GM23338 (cell line): ENCODE measurements around the gene SLC37A1. TPM values are rescaled to one million over a fixed set of nuclear protein-coding genes. Genes with fewer than 3 reads are reported as not detected.

Experiments
- ATAC-seq: fragments of 200-7000 bp; cut with Tn5 transposase; 3 replicates; pipeline ENCODE4 v1.9.1; 2020
- DNase-seq: peaks from one replicate; pipeline ENCODE4 v3.0.0-alpha.2; 2015; ENCODE audit warnings: low spot score
- H2AFZ ChIP-seq: fragments of 200-600 bp; sonication (generic); 2 replicates; pipeline ENCODE4 v1.8.0; 2016; ENCODE audit warnings: antibody characterized with exemption, mild to moderate bottlenecking, moderate library complexity
- H3F3A ChIP-seq: fragments of 200-600 bp; sonication (generic); replicated peaks from 2 replicates; pipeline ENCODE4 v1.8.0; 2017; ENCODE audit warnings: antibody characterized with exemption, mixed run types, low read depth
- H3K27ac ChIP-seq: fragments of 200-600 bp; sonication (generic); 2 replicates; pipeline ENCODE4 v1.6.1; 2016; ENCODE audit warnings: low read depth
- H3K27me3 ChIP-seq: fragments of 200-600 bp; sonication (generic); 2 replicates; pipeline ENCODE4 v1.8.0; 2016; ENCODE audit warnings: mild to moderate bottlenecking, mixed run types, moderate library complexity; ENCODE audit not compliant: insufficient read depth
- H3K36me3 ChIP-seq: fragments of 200-600 bp; sonication (generic); 2 replicates; pipeline ENCODE4 v1.8.0; 2016; ENCODE audit warnings: mild to moderate bottlenecking; ENCODE audit not compliant: insufficient read depth
- H3K4me1 ChIP-seq: fragments of 200-600 bp; sonication (generic); 2 replicates; pipeline ENCODE4 v1.8.0; 2016; ENCODE audit warnings: mild to moderate bottlenecking, moderate library complexity; ENCODE audit not compliant: insufficient read depth
- H3K4me2 ChIP-seq: fragments of 200-600 bp; sonication (generic); 2 replicates; pipeline ENCODE4 v1.7.1; 2017; ENCODE audit warnings: mixed run types
- H3K4me3 ChIP-seq: fragments of 200-600 bp; sonication (generic); 2 replicates; pipeline ENCODE4 v1.6.1; 2016; ENCODE audit warnings: mixed run types
- H3K79me2 ChIP-seq: fragments of 200-600 bp; sonication (generic); replicated peaks from 2 replicates; pipeline ENCODE4 v1.8.0; 2017; ENCODE audit warnings: mild to moderate bottlenecking; ENCODE audit not compliant: insufficient read depth
- H3K9me2 ChIP-seq: fragments of 200-600 bp; sonication (generic); 2 replicates; pipeline ENCODE4 v1.8.0; 2017; ENCODE audit not compliant: insufficient read depth
- H4K20me1 ChIP-seq: fragments of 200-600 bp; sonication (generic); replicated peaks from 2 replicates; pipeline ENCODE4 v1.8.0; 2017; ENCODE audit warnings: mild to moderate bottlenecking; ENCODE audit not compliant: insufficient read depth
- H3K27ac Mint-ChIP-seq: 2 replicates; pipeline ENCODE4 v1.8.0; 2020; ENCODE audit warnings: inconsistent platforms, mild to moderate bottlenecking, moderate library complexity, mixed read lengths
- H3K27me3 Mint-ChIP-seq: 3 replicates; pipeline ENCODE4 v1.8.0; 2022; ENCODE audit warnings: low read depth, mild to moderate bottlenecking, moderate library complexity, mixed read lengths, inconsistent platforms; ENCODE audit not compliant: insufficient read depth, poor library complexity
- H3K36me3 Mint-ChIP-seq: 3 replicates; pipeline ENCODE4 v1.8.0; 2021; ENCODE audit warnings: low read depth, mild to moderate bottlenecking, inconsistent platforms, moderate library complexity, mixed read lengths
- H3K4me1 Mint-ChIP-seq: 3 replicates; pipeline ENCODE4 v1.8.0; 2020; ENCODE audit warnings: mild to moderate bottlenecking, inconsistent platforms, mixed read lengths
- H3K4me3 Mint-ChIP-seq: 3 replicates; pipeline ENCODE4 v1.8.0; 2021; ENCODE audit warnings: moderate library complexity, mild to moderate bottlenecking, inconsistent platforms, mixed read lengths
- H3K9me3 Mint-ChIP-seq: 3 replicates; pipeline ENCODE4 v1.8.0; 2020; ENCODE audit warnings: moderate library complexity, mild to moderate bottlenecking, inconsistent platforms, mixed read lengths
- CREB1 ChIP-seq: fragments of 250-450 bp; sonication (Bioruptor Pico); IDR thresholded peaks from 2 replicates; pipeline ENCODE4 v1.5.0; 2020; ENCODE audit warnings: low read depth, mild to moderate bottlenecking, moderate library complexity
- EZH2 ChIP-seq: fragments of 200-600 bp; sonication (generic); IDR thresholded peaks from one replicate; pipeline ENCODE4 v1.8.0; 2017; ENCODE audit warnings: antibody characterized with exemption, mild to moderate bottlenecking, low read depth; ENCODE audit not compliant: unreplicated experiment
- EZH2phosphoT487 ChIP-seq: fragments of 200-600 bp; sonication (generic); IDR thresholded peaks from one replicate; pipeline ENCODE4 v1.8.1; 2018; ENCODE audit warnings: antibody characterized with exemption; ENCODE audit not compliant: unreplicated experiment
- JUNB ChIP-seq: IDR thresholded peaks from one replicate; pipeline ENCODE4 v1.6.1; 2016; ENCODE audit warnings: antibody characterized with exemption; ENCODE audit not compliant: unreplicated experiment
- NANOG ChIP-seq: IDR thresholded peaks from 2 replicates; pipeline ENCODE4 v1.6.1; 2016; ENCODE audit warnings: antibody characterized with exemption, borderline replicate concordance
- POLR2AphosphoS5 ChIP-seq: IDR thresholded peaks from 2 replicates; pipeline ENCODE4 v1.6.1; 2016; ENCODE audit warnings: antibody characterized with exemption, low read depth
- STAT1 ChIP-seq: IDR thresholded peaks from one replicate; pipeline ENCODE4 v1.6.1; 2016; ENCODE audit warnings: antibody characterized with exemption; ENCODE audit not compliant: unreplicated experiment
- ZNF114 ChIP-seq: fragments of 250-450 bp; sonication (Bioruptor Pico); IDR thresholded peaks from 2 replicates; pipeline ENCODE4 v1.5.0; 2020; ENCODE audit warnings: mild to moderate bottlenecking, moderate library complexity
- ZNF331 ChIP-seq: fragments of 250-450 bp; sonication (Bioruptor Pico); IDR thresholded peaks from 2 replicates; pipeline ENCODE4 v1.5.0; 2020; ENCODE audit warnings: low read depth, mild to moderate bottlenecking, moderate library complexity
- polyA plus RNA-seq: library from polyadenylated mRNA; unstranded; fragments of >200 nt; fragmentation: Nextera tagmentation; extraction: Ambion mirVana; gene quantifications from 2 replicates; pipeline ENCODE4 v1.2.1, GENCODE V29; 2016
- total RNA-seq: library from RNA; depleted of rRNA; stranded (reverse); fragments of >200 nt; shearing (Covaris generic); gene quantifications from 2 replicates; pipeline ENCODE4 v1.2.3, GENCODE V29; 2014
- TF ChIP-seq, protein P1 (sequence below): IDR thresholded peaks from 2 replicates; pipeline ENCODE4 v1.6.1; 2016; ENCODE audit warnings: antibody characterized with exemption
- TF ChIP-seq, protein P2 (sequence below), 2 experiments: fragments of 200-600 bp in 1 of 2; sonication (generic) in 1 of 2; conservative IDR thresholded peaks; 2 replicates each; pipeline versions ENCODE4 v1.5.1 to v1.6.1; 2016 to 2017; ENCODE audit warnings: antibody characterized with exemption in 2 of 2, low read depth in 2 of 2, mild to moderate bottlenecking in 2 of 2, moderate library complexity in 1 of 2
- TF ChIP-seq, protein P3 (sequence below): IDR thresholded peaks from one replicate; pipeline ENCODE4 v1.6.1; 2018; ENCODE audit warnings: antibody characterized with exemption; ENCODE audit not compliant: unreplicated experiment
- TF ChIP-seq, protein P4 (sequence below): fragments of 250-450 bp; sonication (Bioruptor Pico); IDR thresholded peaks from 2 replicates; pipeline ENCODE4 v1.5.0; 2020; ENCODE audit warnings: mild to moderate bottlenecking, moderate library complexity

Gene SLC37A1
- total and polyA plus RNA-seq, 2 experiments from 2014 or later = 14.0 to 30.3 TPM

DNA sequence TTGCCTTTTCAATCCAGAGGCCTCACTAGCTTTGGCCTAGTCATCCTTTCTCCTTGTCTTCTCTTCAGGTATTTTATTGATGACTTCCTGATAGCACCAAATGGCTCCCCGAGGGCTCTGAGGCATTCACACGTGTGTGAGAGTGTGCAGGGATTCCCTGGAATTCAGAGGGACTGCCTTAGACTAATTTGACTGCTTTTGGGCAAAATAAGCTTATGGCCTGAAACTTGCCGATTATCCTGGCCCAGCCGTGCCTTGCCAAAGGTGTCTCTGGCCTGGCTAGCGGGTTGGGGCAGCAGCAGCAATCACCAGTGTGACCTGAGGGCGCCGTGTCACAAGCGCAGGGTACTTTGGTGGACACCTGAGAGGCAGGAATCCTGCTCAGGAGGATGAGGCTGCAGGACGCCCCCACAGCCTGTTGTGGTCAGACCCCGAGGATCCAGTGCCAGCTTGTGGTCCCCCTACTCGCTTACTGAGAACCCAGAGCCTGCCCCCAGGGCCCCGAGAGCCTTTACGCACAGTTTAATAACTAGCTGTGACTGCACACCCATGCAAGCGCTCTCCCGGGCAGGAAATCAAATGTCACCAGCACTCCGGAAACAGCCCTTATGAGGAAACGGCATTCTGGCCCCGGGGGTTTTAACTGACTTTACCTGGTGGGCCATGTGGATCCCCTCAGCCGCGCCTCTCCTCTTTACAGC lies 76.9 kb downstream of the SLC37A1 start:
- H2AFZ ChIP-seq = 0 out of 2 replicates have a peak overlapping the region, but pooled peaks have one; percentile 10
- ATAC-seq (no peak), DNase-seq (no peak)
- Mint-ChIP-seq H3K9me3 (no peaks in the 10 kb centered on the region), H3K4me1 (peaks cover 9% of the 10 kb centered on the region), H3K27ac (no peak overlapping the region), H3K4me3 (no peak overlapping the region), H3K27me3 (peaks cover 16% of the 10 kb centered on the region), H3K36me3 (no peaks in the 10 kb centered on the region)
- no peak overlapping the region for H3K4me2 ChIP-seq
- no peaks in the 10 kb centered on the region for H3K27me3 ChIP-seq
- TF ChIP-seq NANOG (no peak), POLR2AphosphoS5 (no peak), ZNF114 (CRISPR knock-in tag) (no peak), EZH2phosphoT487 (no peak), ZNF331 (CRISPR knock-in tag) (no peak), CREB1 (CRISPR knock-in tag) (no peak), EZH2 (no peak), JUNB (no peak), STAT1 (no peak)
- TF ChIP-seq, protein P1, sequence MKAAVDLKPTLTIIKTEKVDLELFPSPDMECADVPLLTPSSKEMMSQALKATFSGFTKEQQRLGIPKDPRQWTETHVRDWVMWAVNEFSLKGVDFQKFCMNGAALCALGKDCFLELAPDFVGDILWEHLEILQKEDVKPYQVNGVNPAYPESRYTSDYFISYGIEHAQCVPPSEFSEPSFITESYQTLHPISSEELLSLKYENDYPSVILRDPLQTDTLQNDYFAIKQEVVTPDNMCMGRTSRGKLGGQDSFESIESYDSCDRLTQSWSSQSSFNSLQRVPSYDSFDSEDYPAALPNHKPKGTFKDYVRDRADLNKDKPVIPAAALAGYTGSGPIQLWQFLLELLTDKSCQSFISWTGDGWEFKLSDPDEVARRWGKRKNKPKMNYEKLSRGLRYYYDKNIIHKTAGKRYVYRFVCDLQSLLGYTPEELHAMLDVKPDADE = no peak
- TF ChIP-seq, protein P2, sequence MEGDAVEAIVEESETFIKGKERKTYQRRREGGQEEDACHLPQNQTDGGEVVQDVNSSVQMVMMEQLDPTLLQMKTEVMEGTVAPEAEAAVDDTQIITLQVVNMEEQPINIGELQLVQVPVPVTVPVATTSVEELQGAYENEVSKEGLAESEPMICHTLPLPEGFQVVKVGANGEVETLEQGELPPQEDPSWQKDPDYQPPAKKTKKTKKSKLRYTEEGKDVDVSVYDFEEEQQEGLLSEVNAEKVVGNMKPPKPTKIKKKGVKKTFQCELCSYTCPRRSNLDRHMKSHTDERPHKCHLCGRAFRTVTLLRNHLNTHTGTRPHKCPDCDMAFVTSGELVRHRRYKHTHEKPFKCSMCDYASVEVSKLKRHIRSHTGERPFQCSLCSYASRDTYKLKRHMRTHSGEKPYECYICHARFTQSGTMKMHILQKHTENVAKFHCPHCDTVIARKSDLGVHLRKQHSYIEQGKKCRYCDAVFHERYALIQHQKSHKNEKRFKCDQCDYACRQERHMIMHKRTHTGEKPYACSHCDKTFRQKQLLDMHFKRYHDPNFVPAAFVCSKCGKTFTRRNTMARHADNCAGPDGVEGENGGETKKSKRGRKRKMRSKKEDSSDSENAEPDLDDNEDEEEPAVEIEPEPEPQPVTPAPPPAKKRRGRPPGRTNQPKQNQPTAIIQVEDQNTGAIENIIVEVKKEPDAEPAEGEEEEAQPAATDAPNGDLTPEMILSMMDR (conservative IDR thresholded peaks at IDR 0.05; ENCODE audit: low read depth in 2 of 2) = no peak
- TF ChIP-seq, protein P3, sequence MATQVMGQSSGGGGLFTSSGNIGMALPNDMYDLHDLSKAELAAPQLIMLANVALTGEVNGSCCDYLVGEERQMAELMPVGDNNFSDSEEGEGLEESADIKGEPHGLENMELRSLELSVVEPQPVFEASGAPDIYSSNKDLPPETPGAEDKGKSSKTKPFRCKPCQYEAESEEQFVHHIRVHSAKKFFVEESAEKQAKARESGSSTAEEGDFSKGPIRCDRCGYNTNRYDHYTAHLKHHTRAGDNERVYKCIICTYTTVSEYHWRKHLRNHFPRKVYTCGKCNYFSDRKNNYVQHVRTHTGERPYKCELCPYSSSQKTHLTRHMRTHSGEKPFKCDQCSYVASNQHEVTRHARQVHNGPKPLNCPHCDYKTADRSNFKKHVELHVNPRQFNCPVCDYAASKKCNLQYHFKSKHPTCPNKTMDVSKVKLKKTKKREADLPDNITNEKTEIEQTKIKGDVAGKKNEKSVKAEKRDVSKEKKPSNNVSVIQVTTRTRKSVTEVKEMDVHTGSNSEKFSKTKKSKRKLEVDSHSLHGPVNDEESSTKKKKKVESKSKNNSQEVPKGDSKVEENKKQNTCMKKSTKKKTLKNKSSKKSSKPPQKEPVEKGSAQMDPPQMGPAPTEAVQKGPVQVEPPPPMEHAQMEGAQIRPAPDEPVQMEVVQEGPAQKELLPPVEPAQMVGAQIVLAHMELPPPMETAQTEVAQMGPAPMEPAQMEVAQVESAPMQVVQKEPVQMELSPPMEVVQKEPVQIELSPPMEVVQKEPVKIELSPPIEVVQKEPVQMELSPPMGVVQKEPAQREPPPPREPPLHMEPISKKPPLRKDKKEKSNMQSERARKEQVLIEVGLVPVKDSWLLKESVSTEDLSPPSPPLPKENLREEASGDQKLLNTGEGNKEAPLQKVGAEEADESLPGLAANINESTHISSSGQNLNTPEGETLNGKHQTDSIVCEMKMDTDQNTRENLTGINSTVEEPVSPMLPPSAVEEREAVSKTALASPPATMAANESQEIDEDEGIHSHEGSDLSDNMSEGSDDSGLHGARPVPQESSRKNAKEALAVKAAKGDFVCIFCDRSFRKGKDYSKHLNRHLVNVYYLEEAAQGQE = no peak
- TF ChIP-seq, protein P4, sequence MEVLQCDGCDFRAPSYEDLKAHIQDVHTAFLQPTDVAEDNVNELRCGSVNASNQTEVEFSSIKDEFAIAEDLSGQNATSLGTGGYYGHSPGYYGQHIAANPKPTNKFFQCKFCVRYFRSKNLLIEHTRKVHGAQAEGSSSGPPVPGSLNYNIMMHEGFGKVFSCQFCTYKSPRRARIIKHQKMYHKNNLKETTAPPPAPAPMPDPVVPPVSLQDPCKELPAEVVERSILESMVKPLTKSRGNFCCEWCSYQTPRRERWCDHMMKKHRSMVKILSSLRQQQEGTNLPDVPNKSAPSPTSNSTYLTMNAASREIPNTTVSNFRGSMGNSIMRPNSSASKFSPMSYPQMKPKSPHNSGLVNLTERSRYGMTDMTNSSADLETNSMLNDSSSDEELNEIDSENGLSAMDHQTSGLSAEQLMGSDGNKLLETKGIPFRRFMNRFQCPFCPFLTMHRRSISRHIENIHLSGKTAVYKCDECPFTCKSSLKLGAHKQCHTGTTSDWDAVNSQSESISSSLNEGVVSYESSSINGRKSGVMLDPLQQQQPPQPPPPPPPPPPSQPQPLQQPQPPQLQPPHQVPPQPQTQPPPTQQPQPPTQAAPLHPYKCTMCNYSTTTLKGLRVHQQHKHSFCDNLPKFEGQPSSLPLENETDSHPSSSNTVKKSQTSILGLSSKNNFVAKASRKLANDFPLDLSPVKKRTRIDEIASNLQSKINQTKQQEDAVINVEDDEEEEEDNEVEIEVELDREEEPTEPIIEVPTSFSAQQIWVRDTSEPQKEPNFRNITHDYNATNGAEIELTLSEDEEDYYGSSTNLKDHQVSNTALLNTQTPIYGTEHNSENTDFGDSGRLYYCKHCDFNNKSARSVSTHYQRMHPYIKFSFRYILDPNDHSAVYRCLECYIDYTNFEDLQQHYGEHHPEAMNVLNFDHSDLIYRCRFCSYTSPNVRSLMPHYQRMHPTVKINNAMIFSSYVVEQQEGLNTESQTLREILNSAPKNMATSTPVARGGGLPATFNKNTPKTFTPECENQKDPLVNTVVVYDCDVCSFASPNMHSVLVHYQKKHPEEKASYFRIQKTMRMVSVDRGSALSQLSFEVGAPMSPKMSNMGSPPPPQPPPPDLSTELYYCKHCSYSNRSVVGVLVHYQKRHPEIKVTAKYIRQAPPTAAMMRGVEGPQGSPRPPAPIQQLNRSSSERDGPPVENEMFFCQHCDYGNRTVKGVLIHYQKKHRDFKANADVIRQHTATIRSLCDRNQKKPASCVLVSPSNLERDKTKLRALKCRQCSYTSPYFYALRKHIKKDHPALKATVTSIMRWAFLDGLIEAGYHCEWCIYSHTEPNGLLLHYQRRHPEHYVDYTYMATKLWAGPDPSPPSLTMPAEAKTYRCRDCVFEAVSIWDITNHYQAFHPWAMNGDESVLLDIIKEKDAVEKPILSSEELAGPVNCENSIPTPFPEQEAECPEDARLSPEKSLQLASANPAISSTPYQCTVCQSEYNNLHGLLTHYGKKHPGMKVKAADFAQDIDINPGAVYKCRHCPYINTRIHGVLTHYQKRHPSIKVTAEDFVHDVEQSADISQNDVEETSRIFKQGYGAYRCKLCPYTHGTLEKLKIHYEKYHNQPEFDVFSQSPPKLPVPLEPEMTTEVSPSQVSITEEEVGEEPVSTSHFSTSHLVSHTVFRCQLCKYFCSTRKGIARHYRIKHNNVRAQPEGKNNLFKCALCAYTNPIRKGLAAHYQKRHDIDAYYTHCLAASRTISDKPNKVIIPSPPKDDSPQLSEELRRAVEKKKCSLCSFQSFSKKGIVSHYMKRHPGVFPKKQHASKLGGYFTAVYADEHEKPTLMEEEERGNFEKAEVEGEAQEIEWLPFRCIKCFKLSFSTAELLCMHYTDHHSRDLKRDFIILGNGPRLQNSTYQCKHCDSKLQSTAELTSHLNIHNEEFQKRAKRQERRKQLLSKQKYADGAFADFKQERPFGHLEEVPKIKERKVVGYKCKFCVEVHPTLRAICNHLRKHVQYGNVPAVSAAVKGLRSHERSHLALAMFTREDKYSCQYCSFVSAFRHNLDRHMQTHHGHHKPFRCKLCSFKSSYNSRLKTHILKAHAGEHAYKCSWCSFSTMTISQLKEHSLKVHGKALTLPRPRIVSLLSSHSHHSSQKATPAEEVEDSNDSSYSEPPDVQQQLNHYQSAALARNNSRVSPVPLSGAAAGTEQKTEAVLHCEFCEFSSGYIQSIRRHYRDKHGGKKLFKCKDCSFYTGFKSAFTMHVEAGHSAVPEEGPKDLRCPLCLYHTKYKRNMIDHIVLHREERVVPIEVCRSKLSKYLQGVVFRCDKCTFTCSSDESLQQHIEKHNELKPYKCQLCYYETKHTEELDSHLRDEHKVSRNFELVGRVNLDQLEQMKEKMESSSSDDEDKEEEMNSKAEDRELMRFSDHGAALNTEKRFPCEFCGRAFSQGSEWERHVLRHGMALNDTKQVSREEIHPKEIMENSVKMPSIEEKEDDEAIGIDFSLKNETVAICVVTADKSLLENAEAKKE (CRISPR knock-in tag) = no peak
- H3K79me2 ChIP-seq = no peaks in the 10 kb centered on the region
- H3K36me3 ChIP-seq = no peaks in the 10 kb centered on the region
- H3K4me1 ChIP-seq = peaks cover 5% of the 10 kb centered on the region; the same call in 1 of the 2 replicates
- H3K4me3 ChIP-seq = no peak overlapping the region
- H3K9me2 ChIP-seq = no peaks in the 10 kb centered on the region
- H4K20me1 ChIP-seq = no peaks in the 10 kb centered on the region
- H3F3A ChIP-seq = peaks cover 10% of the 10 kb centered on the region; the same call in 1 of the 2 replicates
- H3K27ac ChIP-seq = no peak overlapping the region
